Type B pancreatic cell (in vitro differentiated cells): ENCODE measurements around the gene CXCR5. TPM values are rescaled to one million over a fixed set of nuclear protein-coding genes. Genes with fewer than 3 reads are reported as not detected.

Experiments
- DNase-seq: peaks from one replicate; pipeline ENCODE4 v3.0.0; 2021; ENCODE audit warnings: mixed read lengths; ENCODE audit not compliant: unreplicated experiment; ENCODE audit errors: extremely low spot score
- H3K27ac Mint-ChIP-seq: 2 replicates; pipeline ENCODE4 v1.8.0; 2021; ENCODE audit warnings: mild to moderate bottlenecking, mixed read lengths
- H3K27me3 Mint-ChIP-seq: 2 replicates; pipeline ENCODE4 v1.8.0; 2021; ENCODE audit warnings: mixed read lengths
- H3K36me3 Mint-ChIP-seq: 2 replicates; pipeline ENCODE4 v1.8.0; 2021; ENCODE audit warnings: mixed read lengths
- H3K4me1 Mint-ChIP-seq: one replicate; pipeline ENCODE4 v1.8.0; 2021; ENCODE audit warnings: mixed read lengths; ENCODE audit not compliant: unreplicated experiment
- H3K4me3 Mint-ChIP-seq: 2 replicates; pipeline ENCODE4 v1.8.0; 2021; ENCODE audit warnings: mild to moderate bottlenecking, mixed read lengths
- H3K9me3 Mint-ChIP-seq: 2 replicates; pipeline ENCODE4 v1.8.0; 2021; ENCODE audit warnings: mixed read lengths
- CTCF ChIP-seq: fragments of 200-600 bp; sonication (generic); conservative IDR thresholded peaks from 2 replicates; pipeline ENCODE4 v1.5.0; 2021; ENCODE audit warnings: antibody characterized with exemption, mild to moderate bottlenecking
- total RNA-seq: library from RNA; stranded (reverse); gene quantifications from 2 replicates; pipeline ENCODE4 v1.2.1, GENCODE V29; 2021; ENCODE audit warnings: low replicate concordance

CXCR5 gene
- total RNA-seq, 1 donor from 2014 or later: not detected

GRCh38 chr11:118909619-118910308 is 26.1 kb downstream of the CXCR5 start:
- DNase-seq: no peak
- Mint-ChIP-seq H3K36me3 (no peaks in the 10 kb centered on the region), H3K4me3 (peak overlapping the region; percentile 82), H3K27me3 (no peaks in the 10 kb centered on the region), H3K9me3 (no peaks in the 10 kb centered on the region), H3K27ac (peak overlapping the region; percentile 83), H3K4me1 (peaks cover 43% of the 10 kb centered on the region)
- TF ChIP-seq CTCF: no peak

DNA sequence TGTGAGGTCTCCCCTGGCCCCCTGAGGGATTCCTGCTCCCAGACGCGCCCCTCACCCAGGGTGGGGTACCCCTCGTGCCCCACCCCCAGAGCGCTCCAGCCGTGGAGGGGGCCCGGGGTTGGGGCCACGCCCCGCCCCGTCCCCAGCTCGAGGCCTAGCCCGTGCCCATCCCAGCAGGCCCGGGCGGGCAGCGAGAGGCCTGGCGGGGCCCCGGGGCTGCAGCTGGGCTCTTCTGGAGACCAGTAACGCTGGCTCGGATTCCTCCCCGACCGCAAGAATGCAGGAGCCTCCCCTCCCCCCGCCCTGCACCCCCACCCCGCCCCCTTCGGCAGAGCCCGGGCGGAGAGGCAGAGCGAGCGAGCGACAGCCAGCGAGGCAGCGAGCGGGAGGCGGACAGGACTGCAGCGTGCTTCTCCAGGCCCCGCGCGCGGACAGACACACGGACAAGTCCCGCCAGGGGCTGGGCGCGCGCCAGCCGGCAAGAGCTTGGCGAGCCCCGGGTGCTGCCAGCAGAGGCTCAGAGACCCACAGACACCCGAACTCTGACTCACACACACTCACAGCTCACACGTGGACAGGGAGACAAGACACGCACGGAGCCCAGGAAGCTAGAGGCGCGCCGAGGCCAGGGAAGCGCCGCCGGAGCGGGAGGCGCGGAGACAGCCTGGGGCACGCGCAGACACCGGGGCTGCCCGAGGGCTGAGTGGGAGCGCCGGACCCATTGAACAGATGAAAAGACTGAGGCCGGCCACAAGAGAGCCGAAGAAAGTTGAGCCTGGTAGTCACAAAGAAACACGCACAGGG is 26.8 kb downstream of the CXCR5 start:
- Mint-ChIP-seq H3K27me3 (no peaks in the 10 kb centered on the region), H3K4me1 (peaks cover 50% of the 10 kb centered on the region), H3K27ac (peak overlapping the region; percentile 99), H3K36me3 (no peaks in the 10 kb centered on the region), H3K9me3 (no peaks in the 10 kb centered on the region), H3K4me3 (peak overlapping the region; percentile 82)
- peak; percentile 83 for DNase-seq
- TF ChIP-seq CTCF: peak; percentile 19

DNA sequence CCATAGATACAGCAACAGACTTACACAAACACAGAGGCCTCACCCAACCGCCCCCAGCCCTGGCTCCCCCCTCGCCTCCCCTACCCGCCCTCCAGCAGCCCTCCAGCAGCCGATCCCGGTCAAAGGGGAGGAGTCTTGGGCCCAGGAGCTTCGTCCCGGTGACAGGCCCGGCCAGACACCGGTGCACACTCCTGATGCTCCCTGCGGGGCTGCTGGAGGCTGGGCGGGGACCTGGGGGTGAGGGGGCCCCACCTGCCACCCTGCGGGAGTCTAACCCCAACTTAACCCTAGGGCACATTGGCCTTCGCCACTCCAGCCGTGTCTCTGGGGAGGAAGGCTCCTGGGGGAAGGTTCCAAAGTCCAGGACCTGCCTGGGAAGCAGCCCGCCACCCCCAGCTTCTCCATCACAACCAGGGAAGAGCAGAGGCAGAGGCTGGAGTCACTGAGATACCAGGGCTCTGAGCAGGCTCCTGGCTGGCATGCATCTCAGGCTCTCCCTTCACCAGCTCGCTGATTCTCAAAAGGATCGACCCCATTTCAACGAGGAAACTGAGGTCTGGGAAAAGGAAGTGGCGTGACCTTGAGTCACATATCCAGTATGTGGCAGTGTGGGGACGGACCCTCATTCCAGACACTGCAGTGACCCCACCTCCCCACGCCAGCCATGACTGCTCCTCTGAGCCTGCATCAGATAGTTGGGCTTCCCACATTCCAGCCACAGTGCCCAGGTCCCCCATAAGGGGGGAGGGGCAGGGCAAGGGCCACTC is 27.6 kb downstream of the CXCR5 start:
- H3K9me3 Mint-ChIP-seq: no peaks in the 10 kb centered on the region
- H3K27me3 Mint-ChIP-seq: no peaks in the 10 kb centered on the region
- no peak for TF ChIP-seq CTCF
- H3K36me3 Mint-ChIP-seq: no peaks in the 10 kb centered on the region
- peak; percentile 73 for DNase-seq
- peak overlapping the region; percentile 82 for H3K4me3 Mint-ChIP-seq
- peak overlapping the region; percentile 99 for H3K27ac Mint-ChIP-seq
- H3K4me1 Mint-ChIP-seq: peaks cover 58% of the 10 kb centered on the region

DNA sequence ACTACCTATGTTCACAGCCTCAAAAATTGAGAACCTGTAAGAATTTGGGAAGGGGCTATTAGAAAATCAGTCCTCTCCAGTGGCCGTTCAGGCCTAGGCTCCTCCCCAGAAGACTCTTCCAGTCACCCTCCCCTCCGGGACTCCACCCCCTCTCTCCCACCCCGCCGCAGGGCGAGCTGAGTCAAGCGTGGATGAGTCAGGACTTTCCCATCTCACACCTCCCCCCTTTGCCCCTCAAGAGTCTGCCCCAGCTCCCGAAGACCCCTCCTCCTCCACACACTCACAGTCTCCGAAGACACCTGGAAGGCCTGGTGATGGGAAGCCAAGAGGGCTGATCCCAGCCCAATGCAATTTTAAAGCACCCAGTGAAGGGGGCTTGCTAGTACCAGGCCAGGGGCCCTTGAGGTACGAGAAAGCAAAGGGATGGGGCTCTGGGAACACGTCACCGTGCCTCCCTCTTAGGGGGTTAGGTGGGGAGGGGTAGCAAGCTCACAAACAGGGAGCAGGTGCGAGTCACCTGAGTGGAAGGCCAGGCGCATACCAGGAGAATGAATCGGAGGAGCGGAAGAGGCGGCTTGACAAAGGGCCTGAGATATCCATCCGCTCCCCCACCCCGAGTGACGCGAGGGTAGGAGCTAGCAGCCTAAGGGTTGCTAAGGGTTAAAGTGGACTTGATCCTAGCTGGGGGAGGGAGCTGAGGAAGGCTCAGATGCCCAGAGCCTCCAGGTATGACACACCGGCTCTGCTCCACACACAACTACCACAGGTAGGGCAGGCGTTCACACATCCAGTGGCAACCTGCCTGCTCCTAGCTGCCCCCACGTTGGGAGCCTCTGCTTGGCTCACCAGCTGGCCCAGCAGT is 28.4 kb downstream of the CXCR5 start:
- Mint-ChIP-seq H3K4me3 (peak overlapping the region; percentile 81), H3K9me3 (no peaks in the 10 kb centered on the region), H3K27me3 (no peaks in the 10 kb centered on the region), H3K27ac (peak overlapping the region; percentile 99), H3K36me3 (no peaks in the 10 kb centered on the region), H3K4me1 (peaks cover 62% of the 10 kb centered on the region)
- no peak for TF ChIP-seq CTCF
- DNase-seq: peak; percentile 81
